Prostate gland (tissue), 2 donors: ENCODE results near the gene GPRC5D. TPM values are rescaled to one million over a fixed set of nuclear protein-coding genes. Genes with fewer than 3 reads are reported as not detected.

Source experiments
- DNase-seq: peaks from one replicate; pipeline ENCODE4 v3.0.0-alpha.2; 2019; ENCODE audit warnings: low spot score
- H3K27ac ChIP-seq, 2 donors: fragments of 200-600 bp; sonication (generic); 2 replicates each; pipeline ENCODE4 v1.5.1; 2017 to 2019
- H3K27me3 ChIP-seq: fragments of 200-600 bp; sonication (generic); replicated peaks from 2 replicates; pipeline ENCODE4 v1.5.1; 2019; ENCODE audit not compliant: insufficient read depth
- H3K36me3 ChIP-seq, 2 donors: fragments of 200-600 bp; sonication (generic); 1 replicate in 1 of 2; 2 replicates in 1 of 2; pipeline versions ENCODE4 v1.5.1 to v1.8.1; 2017 to 2019
- H3K4me1 ChIP-seq: fragments of 200-600 bp; sonication (generic); replicated peaks from 2 replicates; pipeline ENCODE4 v1.5.1; 2019
- H3K4me3 ChIP-seq, 2 donors: fragments of 200-600 bp; sonication (generic); 2 replicates each; pipeline ENCODE4 v1.5.1; 2017 to 2019
- H3K9me3 ChIP-seq: fragments of 200-600 bp; sonication (generic); 2 replicates; pipeline ENCODE4 v1.5.1; 2017
- POLR2A ChIP-seq: fragments of 450-650 bp; IDR thresholded peaks from one replicate; pipeline ENCODE4 v1.6.1; 2016; ENCODE audit warnings: antibody characterized with exemption, mild to moderate bottlenecking
- POLR2AphosphoS5 ChIP-seq: sonication (generic); formaldehyde crosslinking; IDR thresholded peaks from one replicate; pipeline ENCODE4 v1.6.1; 2017; ENCODE audit warnings: antibody characterized with exemption
- WGBS: methylation state at CpG from one replicate; pipeline ENCODE4 v1.1.5; 2018; 5-methylcytosine and 5-hydroxymethylcytosine counted together
- intact Hi-C: fragments of 100-400 bp; cut with DNase I; formaldehyde crosslinking; loops from one replicate; pipeline ENCODE4 v1.14.2; 2022
- total RNA-seq, 2 donors: library from RNA; depleted of rRNA; stranded (reverse); fragments of >200 nt; gene quantifications; one replicate each; pipeline ENCODE4 v1.1.0, GENCODE V29; 2016
- TF ChIP-seq, protein P1 (sequence below), 4 experiments: fragments of 200-600 bp in 2 of 4; fragments of 450-650 bp in 2 of 4; sonication (generic) in 2 of 4; IDR thresholded peaks; 1 replicate in 3 of 4; 2 replicates in 1 of 4; pipeline ENCODE4 v1.5.1; 2016 to 2019; ENCODE audit warnings: antibody characterized with exemption in 4 of 4, mild to moderate bottlenecking in 2 of 4, moderate library complexity in 2 of 4

Gene GPRC5D
- total RNA-seq, 2 donors from 2014 or later = not detected

DNA sequence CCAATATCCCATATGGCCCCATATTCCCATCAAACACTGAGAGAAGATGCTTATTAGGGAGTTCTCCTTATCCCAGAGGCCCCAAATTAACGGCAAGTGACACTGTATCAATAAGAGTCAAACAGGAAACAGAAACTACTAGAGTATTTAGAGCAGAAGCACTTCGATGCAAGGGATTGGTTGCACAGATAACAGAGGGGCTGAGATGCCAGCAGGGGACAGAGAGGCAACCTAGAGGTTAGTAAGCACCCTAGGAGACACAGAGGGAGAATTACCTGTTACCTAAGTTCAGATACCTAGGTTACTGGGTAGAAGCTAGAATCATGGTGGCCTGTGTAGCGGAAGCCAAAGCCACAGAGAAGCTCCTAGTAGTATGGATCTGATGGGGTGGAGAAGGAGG, 45.2 kb upstream of the GPRC5D start:
- no peak overlapping the region for H3K27ac ChIP-seq
- 62% methylated on average over 3 of the region's 3 CpGs for WGBS
- no peaks in the 10 kb centered on the region for H3K9me3 ChIP-seq
- peaks cover 3% of the 10 kb centered on the region for H3K4me1 ChIP-seq
- H3K27me3 ChIP-seq = no peaks in the 10 kb centered on the region
- TF ChIP-seq POLR2A = no peak
- DNase-seq = no peak
- intact Hi-C loops = no loop called here
- no peaks in the 10 kb centered on the region for H3K36me3 ChIP-seq
- H3K4me3 ChIP-seq = no peak overlapping the region

DNA sequence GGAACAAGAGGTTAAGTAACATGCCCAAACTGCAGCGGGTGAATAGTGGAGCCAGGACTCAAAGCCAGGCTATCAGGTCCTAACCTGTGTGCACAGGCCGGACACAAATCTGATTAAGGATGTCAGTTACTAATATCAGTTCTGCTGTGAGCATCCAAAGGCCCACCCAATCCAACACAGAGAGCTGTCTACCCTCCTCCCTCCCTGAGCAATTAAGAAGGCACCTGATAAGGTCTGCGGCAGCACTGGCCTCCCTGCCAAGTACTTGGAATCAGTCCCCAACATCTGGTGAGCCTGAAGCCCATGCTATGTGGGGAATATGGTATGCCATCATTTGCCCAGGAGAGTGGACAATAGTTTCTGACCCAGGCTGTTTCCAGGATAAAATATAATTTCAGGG, 44.2 kb upstream of the GPRC5D start:
- no peak for TF ChIP-seq POLR2A
- TF ChIP-seq, protein P1, sequence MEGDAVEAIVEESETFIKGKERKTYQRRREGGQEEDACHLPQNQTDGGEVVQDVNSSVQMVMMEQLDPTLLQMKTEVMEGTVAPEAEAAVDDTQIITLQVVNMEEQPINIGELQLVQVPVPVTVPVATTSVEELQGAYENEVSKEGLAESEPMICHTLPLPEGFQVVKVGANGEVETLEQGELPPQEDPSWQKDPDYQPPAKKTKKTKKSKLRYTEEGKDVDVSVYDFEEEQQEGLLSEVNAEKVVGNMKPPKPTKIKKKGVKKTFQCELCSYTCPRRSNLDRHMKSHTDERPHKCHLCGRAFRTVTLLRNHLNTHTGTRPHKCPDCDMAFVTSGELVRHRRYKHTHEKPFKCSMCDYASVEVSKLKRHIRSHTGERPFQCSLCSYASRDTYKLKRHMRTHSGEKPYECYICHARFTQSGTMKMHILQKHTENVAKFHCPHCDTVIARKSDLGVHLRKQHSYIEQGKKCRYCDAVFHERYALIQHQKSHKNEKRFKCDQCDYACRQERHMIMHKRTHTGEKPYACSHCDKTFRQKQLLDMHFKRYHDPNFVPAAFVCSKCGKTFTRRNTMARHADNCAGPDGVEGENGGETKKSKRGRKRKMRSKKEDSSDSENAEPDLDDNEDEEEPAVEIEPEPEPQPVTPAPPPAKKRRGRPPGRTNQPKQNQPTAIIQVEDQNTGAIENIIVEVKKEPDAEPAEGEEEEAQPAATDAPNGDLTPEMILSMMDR (IDR thresholded peaks at IDR 0.05) = no peak
- no peak for TF ChIP-seq POLR2AphosphoS5
- no peak overlapping the region for H3K27ac ChIP-seq
- H3K9me3 ChIP-seq = no peaks in the 10 kb centered on the region
- H3K27me3 ChIP-seq = no peaks in the 10 kb centered on the region
- H3K4me1 ChIP-seq = peaks cover 11% of the 10 kb centered on the region
- intact Hi-C loops = no loop called here
- no peak for DNase-seq
- H3K36me3 ChIP-seq = no peaks in the 10 kb centered on the region
- H3K4me3 ChIP-seq = no peak overlapping the region
- 44% methylated on average over 3 of the region's 3 CpGs for WGBS

DNA sequence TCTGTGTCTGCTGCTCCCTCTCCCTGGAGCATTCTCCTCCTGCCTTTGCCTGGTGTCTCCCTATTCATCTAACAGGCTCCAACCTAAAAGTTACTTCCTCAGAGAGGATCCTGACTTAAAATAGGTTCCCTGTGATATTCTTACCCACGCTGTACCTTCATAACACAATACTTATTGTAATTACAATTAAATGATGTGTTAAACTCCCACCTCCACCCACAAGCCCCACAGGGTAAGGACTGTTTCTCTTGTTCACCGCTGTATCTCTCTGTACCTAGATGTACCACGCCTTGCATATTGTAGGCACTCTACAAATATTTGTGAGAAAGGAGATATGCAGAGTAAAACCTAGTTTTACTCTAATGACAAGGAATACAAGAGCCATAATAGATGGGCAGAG, 43.1 kb upstream of the GPRC5D start:
- H3K27ac ChIP-seq = no peak overlapping the region
- no peak overlapping the region for H3K4me3 ChIP-seq
- DNase-seq = no peak
- TF ChIP-seq POLR2AphosphoS5 = no peak
- H3K9me3 ChIP-seq = no peaks in the 10 kb centered on the region
- H3K4me1 ChIP-seq = peaks cover 12% of the 10 kb centered on the region
- intact Hi-C loops = no loop called here
- WGBS = 95% methylated on average over 3 of the region's 3 CpGs
- H3K27me3 ChIP-seq = no peaks in the 10 kb centered on the region
- H3K36me3 ChIP-seq = no peaks in the 10 kb centered on the region

DNA sequence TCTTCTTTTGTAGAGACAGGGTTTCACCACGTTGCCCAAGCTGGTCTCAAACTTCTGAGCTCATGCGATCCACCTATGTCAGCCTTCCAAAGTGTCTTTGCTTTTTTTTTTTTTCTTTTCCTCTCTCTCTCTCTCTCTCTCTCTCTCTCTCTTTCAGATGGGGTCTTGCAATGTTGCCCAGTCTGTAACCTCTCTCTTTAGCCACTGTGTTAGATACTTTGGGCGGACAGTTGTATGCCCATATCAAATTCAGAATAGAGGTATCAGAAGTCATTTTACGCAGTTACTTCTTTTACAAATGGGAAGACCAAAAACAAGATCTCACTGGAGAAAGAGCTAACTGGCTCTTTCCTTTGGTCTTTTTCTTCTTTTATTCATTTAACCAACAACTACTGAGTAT, 41.4 kb upstream of the GPRC5D start:
- Histone ChIP-seq H3K4me1 (peaks cover 12% of the 10 kb centered on the region), H3K36me3 (no peaks in the 10 kb centered on the region), H3K27ac (peak overlapping the region in 1 of 2 donors; percentile 24), H3K4me3 (no peak overlapping the region), H3K27me3 (no peaks in the 10 kb centered on the region), H3K9me3 (no peaks in the 10 kb centered on the region)
- intact Hi-C loops = no loop called here
- TF ChIP-seq POLR2AphosphoS5 (no peak), POLR2A (no peak)
- TF ChIP-seq, protein P1 (IDR thresholded peaks at IDR 0.05) = no peak
- 98% methylated on average over 4 of the region's 4 CpGs for WGBS
- DNase-seq = no peak

DNA sequence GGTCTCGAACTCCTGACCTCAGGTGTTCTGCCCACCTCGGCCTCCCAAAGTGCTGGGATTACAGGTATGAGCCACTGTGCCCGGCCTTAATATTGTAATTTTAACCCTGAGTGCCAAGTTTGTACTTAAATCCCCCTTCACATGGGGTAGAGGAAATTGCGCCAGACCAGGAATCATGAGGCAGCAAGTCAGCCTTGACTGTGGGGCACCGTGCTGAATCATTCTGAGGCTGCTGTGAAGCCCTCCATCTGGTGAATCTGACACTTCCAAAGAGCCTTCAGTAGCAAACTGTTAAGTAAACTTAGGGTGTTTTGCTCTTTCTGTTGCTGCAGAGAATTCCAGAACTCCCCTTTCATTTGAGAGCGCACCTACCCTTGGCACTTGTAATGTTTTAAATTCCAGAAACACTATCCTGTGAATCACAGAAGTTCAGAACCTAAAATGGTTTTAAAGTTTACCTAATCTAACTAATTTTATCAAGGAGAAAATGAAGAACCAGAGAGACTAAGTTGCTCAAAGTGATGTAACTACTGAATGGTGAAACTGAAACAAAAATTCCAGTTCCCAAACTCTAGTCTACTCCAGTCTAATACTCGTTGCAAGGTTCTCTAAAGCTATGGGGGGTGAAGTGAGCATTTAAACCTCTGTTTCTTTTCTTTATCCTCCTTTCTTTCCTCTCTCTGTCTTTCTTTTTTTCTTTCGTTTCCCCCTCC, 40.6 kb upstream of the GPRC5D start:
- 56% methylated on average over 8 of the region's 8 CpGs for WGBS
- Histone ChIP-seq H3K9me3 (no peaks in the 10 kb centered on the region), H3K36me3 (no peaks in the 10 kb centered on the region), H3K27me3 (no peaks in the 10 kb centered on the region), H3K4me1 (peaks cover 10% of the 10 kb centered on the region), H3K4me3 (no peak overlapping the region), H3K27ac (peak overlapping the region in 1 of 2 donors; percentile 24)
- intact Hi-C loops = no loop called here
- TF ChIP-seq, protein P1 (IDR thresholded peaks at IDR 0.05) = no peak
- TF ChIP-seq POLR2A (no peak), POLR2AphosphoS5 (no peak)
- no peak for DNase-seq
